Hepatocyte (in vitro differentiated cells): ENCODE data around the gene ADGRD1.

Experiments used
- CTCF ChIP-seq: fragments of 200-600 bp; sonication (generic); IDR thresholded peaks from 2 replicates; pipeline ENCODE4 v1.5.1; 2016; ENCODE audit warnings: antibody characterized with exemption, mild to moderate bottlenecking; ENCODE audit not compliant: poor library complexity
- EZH2 ChIP-seq: fragments of 200-600 bp; sonication (generic); IDR thresholded peaks from 2 replicates; pipeline ENCODE4 v1.6.1; 2016; ENCODE audit warnings: antibody characterized with exemption, mild to moderate bottlenecking, borderline replicate concordance

GRCh38 chr12:131112700-131113290, 159.1 kb downstream of the ADGRD1 start:
- TF ChIP-seq CTCF (no peak), EZH2 (no peak)
